KOPT-K1 (cell line): Measurements from ENCODE around the gene FAM180A.
"Not testable (repeated sequence)": the region's sequence is repeated elsewhere in the genome, so short reads cannot be mapped to it uniquely, and the experiment has no call there.

Experiments
- H3K27ac ChIP-seq: fragments of 200-600 bp; sonication (generic); 2 replicates; pipeline ENCODE4 v1.5.1; 2016; ENCODE audit warnings: antibody characterized with exemption, mild to moderate bottlenecking, low read depth, low read length; ENCODE audit not compliant: poor library complexity, severe bottlenecking
- H3K36me3 ChIP-seq: fragments of 200-600 bp; sonication (generic); 2 replicates; pipeline ENCODE4 v1.5.1; 2017; ENCODE audit warnings: antibody characterized with exemption, mild to moderate bottlenecking, low read length, moderate library complexity; ENCODE audit not compliant: insufficient read depth
- H3K9me3 ChIP-seq: fragments of 200-600 bp; sonication (generic); 2 replicates; pipeline ENCODE4 v1.5.1; 2017; ENCODE audit warnings: antibody characterized with exemption, low read length, mild to moderate bottlenecking; ENCODE audit not compliant: insufficient read depth, poor library complexity, severe bottlenecking

FAM180A gene

GRCh38 chr7:135759532-135759931 is 10.9 kb upstream of the FAM180A start:
- Histone ChIP-seq H3K27ac (no peak overlapping the region), H3K36me3 (no peaks in the 10 kb centered on the region), H3K9me3 (peaks cover 10% of the 10 kb centered on the region)

GRCh38 chr7:135758531-135758932 is 9.9 kb upstream of the FAM180A start:
- peaks cover 10% of the 10 kb centered on the region for H3K9me3 ChIP-seq
- H3K36me3 ChIP-seq: no peaks in the 10 kb centered on the region
- H3K27ac ChIP-seq: no peak overlapping the region

GRCh38 chr7:135757719-135758411 is 9.3 kb upstream of the FAM180A start:
- Histone ChIP-seq H3K36me3 (no peaks in the 10 kb centered on the region), H3K27ac (no peak overlapping the region), H3K9me3 (peaks cover 10% of the 10 kb centered on the region)

GRCh38 chr7:135756191-135756590 is 7.6 kb upstream of the FAM180A start:
- Histone ChIP-seq H3K9me3 (peaks cover 10% of the 10 kb centered on the region), H3K27ac (no peak overlapping the region), H3K36me3 (no peaks in the 10 kb centered on the region)

- no peaks in the 10 kb centered on the region for H3K36me3 ChIP-seq
- peaks cover 10% of the 10 kb centered on the region for H3K9me3 ChIP-seq
- no peak overlapping the region for H3K27ac ChIP-seq
Measured at GRCh38 chr7:135755351-135755753, 6.7 kb upstream of the FAM180A start.

GRCh38 chr7:135753616-135754413 is 5.2 kb upstream of the FAM180A start:
- Histone ChIP-seq H3K27ac (no peak overlapping the region), H3K36me3 (no peaks in the 10 kb centered on the region), H3K9me3 (peaks cover 10% of the 10 kb centered on the region)

GRCh38 chr7:135747366-135747765 is 1.2 kb downstream of the FAM180A start:
- Histone ChIP-seq H3K27ac (no peak overlapping the region), H3K9me3 (no peaks in the 10 kb centered on the region), H3K36me3 (no peaks in the 10 kb centered on the region)

- no peaks in the 10 kb centered on the region for H3K9me3 ChIP-seq
- H3K27ac ChIP-seq: no peak overlapping the region
Measured at GRCh38 chr7:135745703-135746312, 2.8 kb downstream of the FAM180A start.

GRCh38 chr7:135744938-135745702 is 3.5 kb downstream of the FAM180A start:
- Histone ChIP-seq H3K27ac (no peak overlapping the region), H3K9me3 (no peaks in the 10 kb centered on the region), H3K36me3 (no peaks in the 10 kb centered on the region)

More at GRCh38 chr7:135745703-135746312, 2.8 kb downstream of the FAM180A start:
- H3K36me3 ChIP-seq: no peaks in the 10 kb centered on the region

GRCh38 chr7:135743907-135744731 is 4.5 kb downstream of the FAM180A start:
- Histone ChIP-seq H3K27ac (no peak overlapping the region), H3K9me3 (no peaks in the 10 kb centered on the region)

GRCh38 chr7:135742371-135742770 is 6.2 kb downstream of the FAM180A start:
- Histone ChIP-seq H3K27ac (no peak overlapping the region), H3K9me3 (no peaks in the 10 kb centered on the region), H3K36me3 (no peaks in the 10 kb centered on the region)

More at GRCh38 chr7:135743907-135744731, 4.5 kb downstream of the FAM180A start:
- no peaks in the 10 kb centered on the region for H3K36me3 ChIP-seq

GRCh38 chr7:135741905-135742304 is 6.7 kb downstream of the FAM180A start:
- Histone ChIP-seq H3K36me3 (no peaks in the 10 kb centered on the region), H3K9me3 (no peaks in the 10 kb centered on the region), H3K27ac (no peak overlapping the region)

GRCh38 chr7:135740889-135741288 is 7.7 kb downstream of the FAM180A start:
- H3K27ac ChIP-seq: no peak overlapping the region
- no peaks in the 10 kb centered on the region for H3K9me3 ChIP-seq
- H3K36me3 ChIP-seq: no peaks in the 10 kb centered on the region

GRCh38 chr7:135737306-135737647 is 11.3 kb downstream of the FAM180A start:
- not testable (repeated sequence) for H3K36me3 ChIP-seq, H3K9me3 ChIP-seq, H3K27ac ChIP-seq
